GM18868 (cell line): ENCODE data around the gene KLHL29.

Experiments
- ATAC-seq: cut with Tn5 transposase; IDR thresholded peaks from one replicate; pipeline ENCODE4 v1.9.1; 2021; ENCODE audit warnings: mild to moderate bottlenecking, moderate library complexity; ENCODE audit not compliant: unreplicated experiment

KLHL29 gene

DNA sequence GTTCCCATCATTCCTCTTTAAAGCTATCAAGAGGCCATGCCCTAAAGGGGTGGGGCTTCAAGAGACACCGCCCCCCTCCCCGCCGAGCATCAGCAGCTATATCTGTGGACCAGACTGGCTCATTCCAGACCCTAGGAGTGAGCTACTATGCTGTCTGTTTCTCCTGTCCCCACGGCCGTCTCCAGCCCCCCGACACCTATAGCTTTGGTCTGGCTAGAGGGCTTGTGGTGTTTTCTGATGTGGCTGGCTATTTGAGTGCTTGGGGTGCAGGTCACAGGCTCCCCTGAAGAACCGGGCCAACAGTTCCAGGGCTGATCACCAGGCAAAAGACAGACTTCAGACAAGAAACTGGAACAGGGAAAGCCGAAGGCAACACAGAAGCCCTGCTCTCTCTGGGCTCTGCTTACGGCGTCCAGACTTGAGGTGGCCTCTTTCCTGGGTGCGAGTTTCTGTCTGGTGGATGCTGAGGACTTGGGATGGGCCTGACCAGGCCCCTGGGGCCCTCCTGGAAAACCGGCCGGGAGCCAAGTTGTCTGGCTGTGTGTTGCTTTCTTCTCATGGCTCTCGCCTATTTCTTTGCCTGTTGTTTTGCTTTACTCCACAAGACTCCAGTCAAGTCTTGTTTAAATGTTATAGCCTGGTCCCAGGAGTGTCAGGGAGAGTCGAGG lies 83.6 kb downstream of the KLHL29 start:
- ATAC-seq: no peak

DNA sequence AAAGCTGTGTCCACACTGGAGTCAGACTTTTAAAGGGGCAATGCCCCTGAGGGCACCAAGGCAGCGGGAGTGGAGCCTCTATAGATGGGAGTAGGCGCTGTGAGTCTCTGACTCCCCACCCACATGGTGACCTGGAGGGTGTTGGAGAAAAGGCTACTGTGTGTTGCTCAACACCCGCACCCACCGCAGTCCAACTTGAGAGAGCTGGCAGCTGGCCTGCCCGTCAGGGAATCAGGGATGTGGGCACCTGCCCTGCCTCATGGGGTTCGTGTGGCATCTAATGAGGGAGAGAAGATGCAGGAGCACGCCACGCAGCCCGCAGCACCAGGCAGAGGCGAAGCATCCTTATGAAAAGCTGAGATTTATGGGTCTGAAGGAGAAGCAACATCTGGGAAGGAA lies 84.2 kb downstream of the KLHL29 start:
- no peak for ATAC-seq

DNA sequence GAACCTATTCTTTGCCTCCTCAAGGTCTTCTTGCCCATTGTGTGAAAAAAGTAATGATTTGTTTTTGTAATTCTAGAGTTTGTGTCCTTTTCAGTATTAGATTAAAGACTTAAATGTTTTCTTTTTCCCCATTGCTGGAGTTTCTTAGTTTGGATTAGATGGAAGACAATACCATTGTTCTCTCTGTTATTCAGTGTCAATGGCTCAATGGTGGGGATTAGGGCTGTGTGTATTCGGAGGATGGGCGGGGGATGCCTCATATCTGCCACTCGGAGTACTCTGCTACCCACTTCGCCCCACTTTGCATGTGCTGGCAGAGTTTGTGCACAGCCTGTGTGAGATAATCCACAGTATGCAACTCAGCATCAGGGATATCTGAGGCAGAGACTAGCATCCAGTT lies 90.1 kb downstream of the KLHL29 start:
- no peak for ATAC-seq

DNA sequence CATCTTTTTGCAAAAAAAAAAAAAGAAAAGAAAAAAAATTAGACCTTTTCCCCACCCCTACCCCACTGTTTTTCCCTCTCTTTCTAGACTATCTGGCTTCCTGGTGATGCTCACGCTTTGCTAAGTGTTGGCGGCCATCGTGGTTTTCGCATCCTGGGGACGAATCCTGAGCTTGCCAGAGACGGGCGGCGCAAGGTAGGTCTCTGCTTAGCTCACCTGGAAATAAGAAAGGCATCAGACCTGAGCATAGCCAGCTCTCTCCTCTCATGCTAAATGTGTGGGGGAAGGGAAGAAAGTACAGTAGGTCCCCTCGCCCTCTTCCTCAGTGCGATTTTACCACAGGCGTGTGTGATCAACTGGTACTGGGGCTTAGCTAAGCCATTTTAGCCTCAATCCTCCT lies 90.5 kb downstream of the KLHL29 start:
- ATAC-seq: no peak

DNA sequence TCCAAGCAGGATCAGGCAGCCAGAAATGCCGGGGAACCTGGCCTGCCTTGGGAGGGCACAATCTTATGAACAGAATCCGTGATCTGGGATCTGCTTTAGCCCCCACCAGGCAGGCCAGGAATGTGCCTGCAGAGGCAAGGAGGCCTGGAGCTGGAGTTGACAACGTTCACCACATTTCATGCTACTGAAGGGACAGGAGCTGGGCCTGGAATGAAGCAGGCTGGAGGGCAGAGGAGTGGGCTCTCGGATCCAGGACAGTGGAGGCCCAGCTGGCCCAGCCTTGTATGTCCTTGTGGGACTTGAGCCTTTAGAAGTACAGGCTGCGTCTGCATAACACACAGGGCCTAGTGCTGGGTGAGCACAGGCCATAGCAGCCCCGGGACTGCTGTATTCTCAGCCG lies 91.8 kb downstream of the KLHL29 start:
- no peak for ATAC-seq

DNA sequence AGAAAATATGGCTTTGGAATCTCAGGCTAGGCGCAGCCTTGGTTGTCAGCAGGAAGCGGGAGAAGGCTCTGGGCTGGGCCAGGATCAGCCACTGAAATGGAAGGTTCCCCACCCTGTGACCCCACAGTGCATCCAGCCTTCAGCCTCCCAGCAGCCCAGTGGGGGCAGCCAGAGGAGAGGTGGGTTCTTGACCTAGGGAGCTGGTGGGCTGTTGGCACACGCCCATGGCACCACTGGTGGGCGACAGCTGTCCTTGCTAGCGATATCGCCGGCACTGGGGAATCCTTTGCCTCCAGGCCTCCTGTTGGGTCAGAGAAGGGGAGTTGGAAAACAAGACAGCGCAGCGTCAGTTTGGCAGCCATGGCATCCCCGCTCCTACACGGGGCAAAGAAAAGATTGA lies 92.4 kb downstream of the KLHL29 start:
- ATAC-seq: no peak

DNA sequence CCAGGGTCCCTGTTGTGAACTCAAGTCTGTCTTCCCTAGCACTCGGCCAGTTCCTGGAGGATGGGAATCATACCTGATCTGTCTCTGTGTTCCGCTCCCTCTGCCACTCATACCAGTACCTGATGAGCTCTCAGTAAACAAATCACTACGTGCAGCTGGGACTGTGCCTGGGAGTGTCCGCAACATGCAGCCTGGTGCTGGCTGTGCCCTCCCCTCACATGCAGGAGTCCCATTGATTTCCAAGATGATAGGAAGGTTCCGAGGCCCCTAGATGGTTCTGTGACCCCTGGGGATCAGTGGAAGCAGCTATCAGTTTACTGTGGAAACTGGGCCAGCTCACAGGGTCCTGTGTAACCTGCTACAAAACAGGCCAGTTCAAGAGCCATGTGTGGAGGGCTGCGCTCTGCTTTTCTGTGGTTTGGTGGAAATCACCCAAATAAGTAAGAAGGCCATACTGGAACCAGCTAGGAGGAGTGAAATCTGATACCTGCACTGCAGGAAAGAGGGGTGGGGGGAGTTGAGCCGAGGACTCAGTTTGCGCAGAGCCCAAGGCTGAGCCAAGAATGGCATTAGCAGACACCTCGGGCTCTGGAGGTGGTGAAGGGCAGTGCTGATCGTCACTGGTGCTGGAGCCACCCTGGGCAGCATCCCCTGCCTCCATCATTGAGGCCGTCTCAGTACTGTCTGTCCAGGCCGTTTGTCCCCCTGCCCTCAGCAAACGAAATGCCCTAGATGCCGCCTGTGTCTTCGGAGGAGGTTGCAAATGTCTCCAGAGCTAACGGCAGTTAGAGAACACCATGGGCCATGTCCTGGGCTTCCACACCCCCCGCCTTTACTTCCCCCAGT lies 93.3 kb downstream of the KLHL29 start:
- no peak for ATAC-seq

DNA sequence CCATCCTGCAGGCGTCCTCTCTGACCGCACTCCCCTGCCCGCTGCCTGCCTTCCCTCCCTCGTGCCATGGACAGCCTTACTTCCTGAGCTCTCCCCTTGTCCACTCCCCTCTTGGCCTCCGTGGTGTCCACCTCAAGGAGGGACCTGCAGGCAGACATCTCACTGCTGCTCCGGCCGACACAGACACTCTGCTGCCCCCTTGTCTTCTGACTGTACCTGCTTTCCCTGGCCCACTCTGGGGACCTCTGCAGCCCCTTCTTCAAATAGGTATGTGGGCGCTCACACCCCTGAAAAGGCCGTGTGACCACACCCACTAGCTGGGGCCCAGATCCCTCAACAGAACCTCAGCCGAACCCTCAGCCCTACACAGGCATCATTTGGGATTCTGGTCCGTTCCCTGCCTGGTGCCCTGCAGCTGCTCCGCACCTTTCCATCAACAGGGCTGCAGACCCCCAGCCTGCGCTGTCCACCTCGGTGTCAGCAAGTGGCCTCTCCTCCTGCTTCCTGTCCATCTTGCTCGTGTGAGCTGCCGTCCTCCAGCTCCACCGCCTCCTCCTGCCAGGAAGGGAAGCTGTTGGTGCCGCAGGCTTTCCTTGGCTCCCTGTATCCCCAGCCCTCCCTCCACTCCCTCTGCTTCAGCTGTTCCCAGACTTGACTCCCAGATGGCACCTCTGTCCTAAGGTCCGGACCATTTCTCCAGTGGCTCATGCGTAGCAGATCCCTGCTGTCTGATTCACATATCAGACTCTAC lies 94.1 kb downstream of the KLHL29 start:
- no peak for ATAC-seq

DNA sequence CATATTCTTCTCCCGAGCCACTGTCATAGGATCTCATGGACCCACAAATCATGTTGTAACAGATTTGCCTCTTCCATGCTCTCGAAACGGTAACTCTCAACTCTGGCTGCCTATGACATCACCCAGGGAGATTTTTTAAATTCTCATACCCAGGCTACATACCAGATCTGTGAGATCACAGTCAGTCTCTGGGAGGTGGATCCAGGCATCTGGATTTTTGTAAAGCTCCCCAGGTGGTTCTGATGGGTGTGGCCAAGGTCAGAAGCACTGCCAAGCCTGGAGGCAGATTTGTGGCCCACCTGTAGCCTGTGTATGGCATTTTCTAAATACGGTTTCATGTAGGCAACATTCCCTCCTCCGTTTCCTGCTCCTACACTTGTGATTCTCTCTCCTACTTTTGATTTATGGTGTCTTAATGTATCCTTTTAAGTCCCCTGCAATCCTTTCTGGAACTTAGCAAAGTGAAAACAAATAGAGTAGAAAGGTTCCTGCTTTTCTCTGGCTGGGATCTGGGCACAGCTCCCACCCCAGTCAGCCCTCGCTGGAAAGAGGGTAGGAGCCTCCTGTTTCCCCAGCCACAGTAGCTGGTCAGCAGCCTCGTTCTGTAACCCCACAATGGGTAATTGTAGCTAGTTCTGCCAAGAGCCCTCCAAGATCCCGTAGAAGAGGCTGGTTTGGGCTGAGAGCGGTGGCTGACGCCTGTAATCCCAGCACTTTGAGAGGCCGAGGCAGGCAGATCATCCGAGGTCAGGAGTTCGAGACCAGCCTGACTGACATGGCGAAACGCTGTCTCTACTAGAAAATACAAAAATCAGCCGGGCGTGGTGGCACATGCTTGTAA lies 96.2 kb downstream of the KLHL29 start:
- ATAC-seq: no peak

DNA sequence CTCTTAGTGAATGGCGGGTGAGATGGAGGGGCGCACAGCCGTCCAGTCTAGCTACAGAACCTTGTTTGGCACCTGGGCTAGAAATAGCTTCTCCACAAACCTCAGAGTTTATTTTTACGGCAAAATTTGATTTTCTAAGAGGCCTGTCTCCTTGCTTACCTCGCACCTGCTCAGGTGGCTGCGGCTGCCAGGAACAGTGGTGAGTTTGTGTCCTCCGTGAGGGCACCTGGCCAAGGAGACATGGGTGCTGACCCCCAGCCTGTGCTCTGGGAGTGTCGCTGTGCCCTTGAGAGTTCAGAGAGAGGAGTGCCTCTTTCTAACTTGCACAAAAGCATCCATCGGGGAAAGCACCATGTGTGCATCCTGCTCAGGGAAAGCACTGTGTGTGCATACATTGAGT lies 97.2 kb downstream of the KLHL29 start:
- ATAC-seq: no peak

DNA sequence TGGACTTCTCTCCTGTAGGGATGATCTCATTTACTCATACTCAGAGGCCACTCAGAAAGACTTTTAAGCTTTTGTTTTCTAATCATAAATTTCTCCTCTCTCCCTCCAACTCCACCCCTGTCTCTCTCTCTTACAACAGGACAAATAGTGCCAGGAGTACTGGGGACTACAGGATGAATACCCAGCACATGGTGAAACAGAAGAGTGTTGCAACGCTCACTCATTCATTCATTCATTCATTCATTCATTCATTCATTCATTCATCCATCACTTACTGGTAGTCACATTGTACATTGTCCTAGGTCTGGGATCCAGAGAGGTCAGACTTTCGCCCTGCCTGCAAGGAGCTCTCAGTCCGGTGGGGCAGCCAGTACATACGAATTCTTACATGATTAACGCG lies 97.6 kb downstream of the KLHL29 start:
- no peak for ATAC-seq

DNA sequence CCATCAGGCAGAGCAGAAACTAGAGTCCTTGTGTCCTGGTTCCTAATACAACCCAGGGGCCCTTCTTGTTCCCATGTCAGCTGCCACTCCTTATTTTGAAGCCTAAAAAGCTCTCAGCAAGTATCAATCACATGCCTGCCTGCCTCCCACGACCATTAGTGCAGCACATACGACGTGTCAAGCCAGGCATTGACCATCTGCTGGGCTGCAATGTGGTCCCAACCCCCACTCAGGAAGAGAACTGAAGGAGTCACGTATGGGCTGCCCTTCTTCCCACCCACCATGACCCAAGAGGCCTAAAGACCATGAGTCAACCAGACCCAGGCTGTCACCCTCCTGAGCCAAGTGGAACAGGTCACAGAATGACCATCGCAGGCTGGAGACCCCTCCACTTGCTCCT lies 98.8 kb downstream of the KLHL29 start:
- no peak for ATAC-seq

DNA sequence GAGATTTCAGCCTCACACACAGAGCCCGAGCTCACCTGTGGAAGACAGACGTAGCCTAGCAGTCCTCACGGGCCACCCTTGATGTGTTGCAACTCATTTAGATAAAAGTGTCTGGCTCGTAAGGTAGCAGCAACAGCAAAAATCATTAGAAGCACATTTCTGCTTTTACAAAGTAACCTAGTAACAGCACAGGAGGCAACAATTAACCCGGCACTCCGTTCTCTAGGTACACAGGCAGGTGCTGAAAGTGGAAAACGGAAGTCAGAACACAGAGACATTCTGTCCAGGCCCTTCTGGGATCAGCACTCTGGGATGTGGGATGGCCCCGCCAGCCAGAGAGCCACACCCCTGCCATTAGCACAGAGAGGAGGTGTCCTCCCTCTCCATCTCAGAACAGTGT lies 99.3 kb downstream of the KLHL29 start:
- ATAC-seq: no peak

DNA sequence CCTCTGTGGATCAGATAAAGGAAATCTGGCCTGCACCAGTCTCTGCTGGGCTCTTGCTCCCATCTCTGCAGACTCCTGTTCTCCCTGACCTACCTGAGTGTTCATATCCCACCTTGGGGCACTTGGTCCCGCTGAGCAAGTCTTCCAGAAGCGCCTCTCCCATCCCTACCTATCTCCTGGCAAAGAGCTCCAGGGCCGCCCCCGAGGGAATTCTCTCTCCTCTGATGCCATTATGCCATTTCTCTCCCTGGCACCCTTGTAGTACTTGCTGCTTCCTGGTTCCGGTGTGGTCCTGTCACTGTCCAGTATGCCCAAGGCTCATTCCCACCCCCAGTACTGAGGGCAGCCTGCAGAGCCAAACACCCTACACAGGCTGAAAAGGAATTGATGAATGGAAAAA lies 99.8 kb downstream of the KLHL29 start:
- ATAC-seq: no peak

DNA sequence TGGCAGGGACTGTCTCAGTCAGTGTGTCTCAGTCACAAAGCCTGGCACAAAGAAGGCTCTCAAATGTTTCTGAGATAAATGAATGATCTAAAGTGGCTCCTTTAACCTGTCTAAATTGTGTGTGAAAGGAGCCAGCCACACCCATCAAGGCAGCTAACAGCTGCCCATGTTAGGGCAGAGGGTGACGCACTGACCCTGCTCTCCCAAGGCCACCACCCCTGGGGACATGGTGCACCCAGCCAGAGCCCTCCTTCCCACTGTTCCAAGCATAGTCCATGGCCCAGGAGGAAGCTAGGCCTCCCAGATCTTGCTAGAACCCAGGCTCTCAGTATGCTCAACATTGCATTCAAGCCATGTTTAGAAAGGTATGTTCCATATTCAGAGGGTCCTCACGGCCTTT lies 100.3 kb downstream of the KLHL29 start:
- no peak for ATAC-seq

DNA sequence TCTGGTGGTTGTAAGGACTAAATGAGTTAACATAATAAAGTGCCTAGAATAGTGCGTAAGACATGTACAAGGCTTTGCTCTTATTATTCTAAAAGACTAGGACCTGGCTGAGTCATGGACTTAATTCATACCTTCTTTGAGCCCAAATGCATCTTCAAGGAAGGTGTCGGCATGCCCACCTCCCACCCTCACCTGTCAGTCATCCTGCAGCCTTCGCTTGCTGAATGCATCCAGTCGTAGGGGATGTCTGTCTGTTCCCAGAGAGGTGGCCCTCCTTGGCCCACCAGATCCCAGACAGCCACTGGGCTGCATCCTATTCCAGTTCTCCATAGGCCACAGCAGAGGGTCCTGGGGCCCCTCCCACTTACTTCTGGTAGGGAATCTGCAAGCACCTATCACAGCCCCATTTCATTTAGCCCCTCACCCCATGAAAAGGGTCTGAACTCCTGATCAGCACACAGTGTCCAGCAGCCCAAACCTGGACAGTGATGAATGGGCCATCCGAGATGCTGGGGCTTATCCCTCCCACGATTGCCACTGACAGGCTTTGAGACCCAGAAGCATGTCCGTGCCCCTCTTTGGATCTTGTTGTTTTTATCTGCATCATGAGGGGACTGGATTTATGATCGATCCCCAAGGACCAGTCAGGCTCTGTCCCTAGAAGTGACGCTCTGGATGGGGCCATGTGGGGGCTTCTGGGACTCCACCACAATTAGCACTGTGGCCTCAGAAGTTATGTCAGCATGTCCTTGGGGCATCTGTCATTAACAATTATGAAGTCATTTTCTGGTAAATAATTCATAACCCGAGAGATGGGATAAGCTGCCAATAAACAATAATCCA lies 101.1 kb downstream of the KLHL29 start:
- ATAC-seq: no peak

DNA sequence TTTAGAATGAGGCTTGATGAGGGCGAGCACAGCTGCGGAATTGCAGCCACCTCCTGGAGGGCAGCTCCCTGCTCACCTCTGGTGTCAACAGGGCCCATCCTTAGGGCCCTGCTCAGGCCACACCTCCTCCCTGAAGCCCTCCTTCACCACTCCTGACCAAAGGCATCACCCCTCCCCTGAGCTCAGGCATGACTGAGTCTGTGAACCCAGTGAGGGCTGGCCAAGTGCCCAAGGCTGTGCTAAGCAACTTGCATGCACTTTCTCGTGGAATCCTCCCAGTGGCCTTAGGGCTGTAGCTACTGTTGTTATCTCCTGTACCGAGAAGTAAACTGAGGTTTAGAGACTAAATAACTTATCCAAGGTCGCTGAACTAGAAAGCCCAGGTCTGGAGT lies 101.7 kb downstream of the KLHL29 start:
- ATAC-seq: no peak

DNA sequence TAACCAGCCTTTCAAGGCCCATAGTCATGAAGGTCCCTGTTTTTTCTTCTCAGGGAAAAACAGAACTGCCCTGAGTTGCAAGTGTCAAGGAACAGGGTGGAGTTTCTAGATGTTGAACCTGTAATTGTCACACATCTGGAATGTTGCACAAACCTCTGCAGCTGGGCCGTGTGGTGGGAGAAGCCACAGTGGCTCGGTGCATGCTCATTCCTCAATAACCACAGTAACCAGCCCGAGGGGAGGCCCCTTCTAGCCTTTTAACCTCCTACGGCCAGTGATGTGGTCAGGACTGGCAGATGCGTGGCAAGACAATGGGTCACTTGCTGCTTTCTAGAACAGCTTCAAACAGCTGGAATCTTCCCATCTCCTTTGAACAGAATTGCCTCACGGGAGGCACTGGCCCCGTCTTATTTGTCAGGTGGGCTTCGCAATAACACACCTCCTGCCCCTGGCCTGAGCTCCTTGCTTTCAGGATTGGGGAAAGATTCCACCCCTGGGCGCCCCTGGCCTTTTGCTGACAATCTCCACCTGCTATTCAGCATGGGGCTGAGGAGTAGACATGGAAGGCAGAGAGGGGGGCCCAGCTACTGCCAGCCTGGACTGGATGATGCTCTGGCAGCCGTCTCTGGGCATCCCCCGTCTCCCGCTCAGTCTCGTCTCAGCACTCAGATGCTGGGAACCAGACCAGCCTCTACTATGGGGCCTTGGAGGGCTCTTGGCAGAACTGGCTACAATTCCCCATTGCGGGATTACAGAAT lies 102.9 kb downstream of the KLHL29 start:
- ATAC-seq: no peak

DNA sequence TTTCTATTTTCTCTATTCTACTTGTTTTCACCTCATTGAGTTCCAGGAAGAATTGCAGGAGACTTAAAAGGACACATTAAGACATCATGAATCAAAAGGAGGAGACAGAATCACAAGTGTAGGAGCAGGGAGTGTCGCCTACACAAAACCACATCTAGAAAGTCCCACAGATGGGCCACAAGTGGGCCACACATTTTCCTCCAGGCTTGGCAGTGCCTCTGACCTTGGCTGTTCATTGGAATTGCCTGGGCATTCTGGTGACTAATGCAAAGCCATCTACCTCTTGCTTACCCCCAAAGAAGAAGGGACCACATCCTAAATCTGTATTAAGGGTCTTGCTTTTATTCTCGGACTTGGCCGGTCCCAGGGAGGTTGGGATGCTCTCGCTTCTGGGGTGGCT lies 103.6 kb downstream of the KLHL29 start:
- no peak for ATAC-seq
